ENCODE results near the gene DHX35. TPM values are rescaled to one million over a fixed set of nuclear protein-coding genes. Genes with fewer than 3 reads are reported as not detected.

The DHX35 gene
- total and polyA plus RNA-seq, 2 of the 13 experiments (the other 11 are each of a cell fraction or from before 2014, with no cell fraction given) = 25.8 to 28.7 TPM

GRCh38 chr20:38985603-38986170, 23.5 kb downstream of the DHX35 start (continued):
- TF ChIP-seq ZNF678 (CRISPR knock-in tag; IDR thresholded peaks at IDR 0.05) (no peak), ZNF609 (CRISPR knock-in tag; IDR thresholded peaks at IDR 0.05; ENCODE audit: borderline replicate concordance) (peak; percentile 31; the same call in 1 of the 2 replicates), MBD4 (IDR thresholded peaks at IDR 0.05; ENCODE audit: borderline replicate concordance, low read length) (peak; percentile 29; the same call in 1 of the 2 replicates), TARDBP (CRISPR knock-in tag; IDR thresholded peaks at IDR 0.05) (0 out of 2 replicates have a peak, but pooled peaks have one; percentile 38), KLF12 (CRISPR knock-in tag; IDR thresholded peaks at IDR 0.05; ENCODE audit: borderline replicate concordance) (no peak), SAP130 (CRISPR knock-in tag; IDR thresholded peaks at IDR 0.05; ENCODE audit: low read depth) (peak; percentile 75), NFYB (CRISPR knock-in tag; IDR thresholded peaks at IDR 0.05) (no peak), CEBPG (CRISPR knock-in tag; IDR thresholded peaks at IDR 0.05) (peak; percentile 88), SMYD3 (CRISPR knock-in tag; IDR thresholded peaks at IDR 0.05) (0 out of 2 replicates have a peak, but pooled peaks have one; percentile 43), ELF3 (CRISPR knock-in tag; IDR thresholded peaks at IDR 0.05) (peak; percentile 63; the same call in 1 of the 2 replicates), POGK (CRISPR knock-in tag; conservative IDR thresholded peaks at IDR 0.05) (peak; percentile 27; the same call in 1 of the 2 replicates), RARA (CRISPR knock-in tag; IDR thresholded peaks at IDR 0.05) (peak; percentile 64; the same call in 1 of the 2 replicates), LCORL (IDR thresholded peaks at IDR 0.05) (no peak), LCORL (CRISPR knock-in tag; IDR thresholded peaks at IDR 0.05) (no peak), PITX1 (CRISPR knock-in tag; IDR thresholded peaks at IDR 0.05) (peak; percentile 49; the same call in 1 of the 2 replicates), ISL2 (CRISPR knock-in tag; IDR thresholded peaks at IDR 0.05) (peak; percentile 22; the same call in 1 of the 2 replicates), NCOA2 (CRISPR knock-in tag; IDR thresholded peaks at IDR 0.05) (peak; percentile 52; the same call in 1 of the 2 replicates), GATAD2A (CRISPR knock-in tag; IDR thresholded peaks at IDR 0.05) (no peak; the same call in 1 of the 2 replicates), STAT5B (CRISPR knock-in tag; IDR thresholded peaks at IDR 0.05) (0 out of 2 replicates have a peak, but pooled peaks have one; percentile 31), LRRFIP1 (CRISPR knock-in tag; conservative IDR thresholded peaks at IDR 0.05) (no peak), GFI1 (CRISPR knock-in tag; IDR thresholded peaks at IDR 0.05; ENCODE audit: borderline replicate concordance) (peak; percentile 81; the same call in 1 of the 2 replicates), ASH2L (IDR thresholded peaks at IDR 0.05; ENCODE audit: insufficient read length, low read depth, low read length) (peak; percentile 30)

All from HepG2 (cell line).